ENCODE results near the gene BRI3BP.

DNA sequence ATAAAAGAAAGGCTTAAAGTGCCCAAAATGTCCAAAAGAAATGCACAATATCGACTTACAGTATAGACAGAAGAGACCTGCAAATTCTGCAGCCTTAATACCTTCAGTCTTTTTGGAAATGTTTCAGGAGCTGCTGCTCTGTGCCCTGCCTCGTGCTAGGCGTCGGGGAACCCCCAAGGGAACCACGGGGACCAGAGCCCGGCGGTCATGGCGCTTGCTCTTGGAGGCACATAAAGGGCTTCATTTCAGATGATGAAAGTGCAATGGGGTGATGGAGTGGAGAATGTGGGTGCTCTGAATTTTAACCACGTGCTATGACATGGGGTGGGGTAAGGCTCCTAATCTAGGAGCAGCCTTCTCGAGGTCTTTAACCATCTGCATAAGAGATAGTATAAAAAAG lies 57.0 kb downstream of the BRI3BP start:
- TF ChIP-seq, protein P1, sequence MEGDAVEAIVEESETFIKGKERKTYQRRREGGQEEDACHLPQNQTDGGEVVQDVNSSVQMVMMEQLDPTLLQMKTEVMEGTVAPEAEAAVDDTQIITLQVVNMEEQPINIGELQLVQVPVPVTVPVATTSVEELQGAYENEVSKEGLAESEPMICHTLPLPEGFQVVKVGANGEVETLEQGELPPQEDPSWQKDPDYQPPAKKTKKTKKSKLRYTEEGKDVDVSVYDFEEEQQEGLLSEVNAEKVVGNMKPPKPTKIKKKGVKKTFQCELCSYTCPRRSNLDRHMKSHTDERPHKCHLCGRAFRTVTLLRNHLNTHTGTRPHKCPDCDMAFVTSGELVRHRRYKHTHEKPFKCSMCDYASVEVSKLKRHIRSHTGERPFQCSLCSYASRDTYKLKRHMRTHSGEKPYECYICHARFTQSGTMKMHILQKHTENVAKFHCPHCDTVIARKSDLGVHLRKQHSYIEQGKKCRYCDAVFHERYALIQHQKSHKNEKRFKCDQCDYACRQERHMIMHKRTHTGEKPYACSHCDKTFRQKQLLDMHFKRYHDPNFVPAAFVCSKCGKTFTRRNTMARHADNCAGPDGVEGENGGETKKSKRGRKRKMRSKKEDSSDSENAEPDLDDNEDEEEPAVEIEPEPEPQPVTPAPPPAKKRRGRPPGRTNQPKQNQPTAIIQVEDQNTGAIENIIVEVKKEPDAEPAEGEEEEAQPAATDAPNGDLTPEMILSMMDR (IDR thresholded peaks at IDR 0.05; ENCODE audit: poor library complexity) = no peak
- TF ChIP-seq EZH2 (IDR thresholded peaks at IDR 0.05; ENCODE audit: borderline replicate concordance) (no peak), EZH2phosphoT487 (IDR thresholded peaks at IDR 0.05; ENCODE audit: low read depth, severe bottlenecking, unreplicated experiment) (no peak)
